HepG2 (cell line): ENCODE measurements around the gene UBB. TPM values are rescaled to one million over a fixed set of nuclear protein-coding genes. Genes with fewer than 3 reads are reported as not detected.

ENCODE experiments used
- ATAC-seq: fragments of 200-7000 bp; cut with Tn5 transposase; 3 replicates; pipeline ENCODE4 v1.9.1; 2020; ENCODE audit warnings: mild to moderate bottlenecking, moderate library complexity
- BruUV-seq: library from RNA; stranded (reverse); fragments of 400-500 nt; replicated peaks from 2 replicates; lab custom pipeline; 2021; lab: Mats Ljungman, UMichigan
- CTCF ChIA-PET: fragments of 300-600 bp; formaldehyde crosslinking; extraction: SDS; loops from one replicate; lab custom pipeline; 2021; ENCODE audit warnings: low total read pairs, inconsistent platforms, low intra/inter-chr PET ratio; lab: Yijun Ruan, JAX
- POLR2A ChIA-PET: fragments of 350-600 bp; sonication (Branson Sonifier 250); formaldehyde crosslinking; loops from one replicate; lab custom pipeline; 2020; ENCODE audit warnings: antibody characterized with exemption, inconsistent platforms; lab: Yijun Ruan, JAX
- DNase-seq: peaks from one replicate; pipeline ENCODE4 v3.0.0-alpha.2; 2015; ENCODE audit warnings: low spot score
- FAIRE-seq: peaks from 3 replicates; lab custom pipeline; 2011; peaks lifted over from hg19 to GRCh38; lab: Jason Lieb, UNC
- H2AFZ ChIP-seq: one replicate; pipeline ENCODE4 v1.6.1; 2011; ENCODE audit warnings: low read length, inconsistent platforms
- H3K27ac ChIP-seq: fragments of 300-600 bp; 3 replicates; pipeline ENCODE4 v1.8.0; 2011; ENCODE audit warnings: mixed run types, mild to moderate bottlenecking, mixed read lengths, low read length, inconsistent platforms; ENCODE audit not compliant: insufficient read depth; ENCODE audit errors: extremely low read length
- H3K27me3 ChIP-seq, 2 experiments: fragments of 200-600 bp in 1 of 2; 2 replicates in 1 of 2; 3 replicates in 1 of 2; pipeline versions ENCODE4 v1.6.0 to v1.8.0; 2011; ENCODE audit warnings: low read length in 2 of 2, mild to moderate bottlenecking in 2 of 2, moderate library complexity in 2 of 2, inconsistent platforms in 1 of 2; ENCODE audit not compliant: insufficient read depth in 2 of 2, control insufficient read depth in 1 of 2
- H3K36me3 ChIP-seq, 2 experiments: fragments of 200-600 bp in 1 of 2; replicated peaks in 1 of 2; 2 replicates in 1 of 2; 3 replicates in 1 of 2; pipeline versions ENCODE4 v1.5.1 to v1.8.0; 2011; ENCODE audit warnings: low read length in 2 of 2, inconsistent platforms in 1 of 2; ENCODE audit not compliant: insufficient read depth in 2 of 2, control insufficient read depth in 1 of 2
- H3K4me1 ChIP-seq: 2 replicates; pipeline ENCODE4 v1.5.1; 2012; ENCODE audit warnings: low read length, inconsistent platforms; ENCODE audit not compliant: insufficient read depth
- H3K4me2 ChIP-seq: 2 replicates; pipeline ENCODE4 v1.6.0; 2011; ENCODE audit warnings: low read depth, low read length, inconsistent platforms
- H3K4me3 ChIP-seq, 3 experiments: fragments of 200-600 bp in 1 of 3; sonication (generic), shearing (Covaris generic) in 1 of 3; replicated peaks in 1 of 3; 2 replicates each; pipeline ENCODE4 v1.5.1; 2011 to 2016; ENCODE audit warnings: low read length in 3 of 3, inconsistent platforms in 2 of 3, low read depth in 2 of 3, mild to moderate bottlenecking in 2 of 3, control low read depth in 1 of 3, mixed read lengths in 1 of 3; ENCODE audit not compliant: insufficient read depth in 1 of 3
- H3K79me2 ChIP-seq: one replicate; pipeline ENCODE4 v1.6.1; 2011; ENCODE audit warnings: low read length, inconsistent platforms; ENCODE audit not compliant: insufficient read depth
- H3K9ac ChIP-seq: 2 replicates; pipeline ENCODE4 v1.6.0; 2011; ENCODE audit warnings: mild to moderate bottlenecking, low read depth, low read length, inconsistent platforms; ENCODE audit not compliant: insufficient read depth
- H3K9me3 ChIP-seq: 2 replicates; pipeline ENCODE4 v1.5.1; 2012; ENCODE audit warnings: mild to moderate bottlenecking, low read length
- H4K20me1 ChIP-seq: 2 replicates; pipeline ENCODE4 v1.6.0; 2011; ENCODE audit warnings: inconsistent platforms, mild to moderate bottlenecking, low read length, moderate library complexity; ENCODE audit not compliant: insufficient read depth
- CBX1 ChIP-seq: IDR thresholded peaks from one replicate; pipeline ENCODE4 v1.6.1; 2016; ENCODE audit warnings: antibody characterized with exemption, low read depth
- DNMT1 ChIP-seq: sonication (generic); formaldehyde crosslinking; IDR thresholded peaks from 2 replicates; pipeline ENCODE4 v1.5.1; 2020; ENCODE audit warnings: mild to moderate bottlenecking, missing genetic modification reagents
- HNRNPL ChIP-seq: fragments of 200-400 bp; formaldehyde crosslinking; IDR thresholded peaks from 2 replicates; pipeline ENCODE4 v1.6.1; 2017; ENCODE audit warnings: mild to moderate bottlenecking, low read depth, low read length
- NFIC ChIP-seq: IDR thresholded peaks from 2 replicates; pipeline ENCODE4 v1.6.1; 2012; ENCODE audit warnings: mild to moderate bottlenecking, low read length, inconsistent platforms
- ZFP91 ChIP-seq: sonication (generic); formaldehyde crosslinking; IDR thresholded peaks from 2 replicates; pipeline ENCODE4 v1.9.0; 2022; ENCODE audit warnings: missing genetic modification reagents, mild to moderate bottlenecking, borderline replicate concordance
- ZFX ChIP-seq: sonication (generic); formaldehyde crosslinking; IDR thresholded peaks from 2 replicates; pipeline ENCODE4 v1.4.0; 2020; ENCODE audit warnings: mild to moderate bottlenecking, low read depth, missing genetic modification reagents, moderate library complexity
- ZFY ChIP-seq: sonication (generic); formaldehyde crosslinking; IDR thresholded peaks from 2 replicates; pipeline ENCODE4 v1.4.0; 2020; ENCODE audit warnings: missing genetic modification reagents
- ZNF589 ChIP-seq: sonication (generic); formaldehyde crosslinking; conservative IDR thresholded peaks from 2 replicates; pipeline ENCODE4 v1.8.0; 2022; ENCODE audit warnings: mild to moderate bottlenecking, moderate library complexity, missing genetic modification reagents
- ZNF687 ChIP-seq: sonication (generic); formaldehyde crosslinking; IDR thresholded peaks from 2 replicates; pipeline ENCODE4 v1.5.1; 2020; ENCODE audit warnings: mild to moderate bottlenecking, missing genetic modification reagents, moderate library complexity
- WGBS: methylation state at CpG from one replicate; pipeline ENCODE4 v1.1.6; 2017; ENCODE audit warnings: low lambda C conversion rate; 5-methylcytosine and 5-hydroxymethylcytosine counted together
- in situ Hi-C: cut with HindIII; loops from 2 replicates; pipeline ENCODE4 v1.10.0; 2017; ENCODE audit warnings: low pct_unique_long_range_greater_than_20kb; ENCODE audit not compliant: extremely low pct_ligation_motif_present
- intact Hi-C: fragments of 100-400 bp; cut with micrococcal nuclease; formaldehyde crosslinking; loops from one replicate; pipeline ENCODE4 v1.10.0; 2022; ENCODE audit not compliant: unreplicated experiment
- polyA plus RNA-seq, 8 experiments: library from polyadenylated mRNA; depleted of rRNA in 3 of 8; stranded (reverse) in 7 of 8; unstranded in 1 of 8; fragments of >200 nt; fragmentation: Illumina TruSeq in 4 of 8; extraction: Trizol in 4 of 8; gene quantifications; 2 replicates each; pipeline versions ENCODE4 v1.2.1 to v1.2.3, GENCODE V29; 2011 to 2016; ENCODE audit warnings: low read depth in 4 of 8, missing spikeins in 1 of 8, mixed read lengths in 1 of 8; ENCODE audit not compliant: insufficient read depth in 1 of 8
- total RNA-seq, 5 experiments: library from RNA; depleted of rRNA; stranded (reverse); fragments of >200 nt; fragmentation: Illumina TruSeq; extraction: Trizol; gene quantifications; 2 replicates each; pipeline ENCODE4 v1.2.3, GENCODE V29; 2016; ENCODE audit warnings: low read depth in 1 of 5

Gene UBB
- total and polyA plus RNA-seq, 2 of the 13 experiments (the other 11 are each of a cell fraction or from before 2014, with no cell fraction given), result 1,130 to 2,066 TPM

GRCh38 chr17:16407911-16408588, 27.2 kb downstream of the UBB start:
- FAIRE-seq, result peak; percentile 63
- peak overlapping the region; percentile 37; the same call in 1 of the 2 replicates for H3K9ac ChIP-seq

More at GRCh38 chr17:16407911-16408588, 27.2 kb downstream of the UBB start:
- ATAC-seq, result peak; percentile 82
- H3K9me3 ChIP-seq, result no peaks in the 10 kb centered on the region
- 15% methylated on average over 11 of the region's 14 CpGs for WGBS
- ChIA-PET POLR2A (interaction anchor here (0.8 to 1.3 kb wide), 5 partner anchors 9 to 31 kb away, joined by 3 to 12 read pairs (median 5); partner anchors contain the start of gene UBB), CTCF (no interaction called here)
- intact Hi-C loops (no loop called here), in situ Hi-C loops (no loop called here)
- H3K4me2 ChIP-seq, result peak overlapping the region; percentile 90
- peak; percentile 51 for DNase-seq
- H3K27me3 ChIP-seq, result no peaks in the 10 kb centered on the region
- no peaks in the 10 kb centered on the region for H3K79me2 ChIP-seq
- H2AFZ ChIP-seq, result peak overlapping the region; percentile 69
- H3K4me1 ChIP-seq, result peaks cover 25% of the 10 kb centered on the region
- H3K36me3 ChIP-seq, result no peaks in the 10 kb centered on the region
- no peaks in the 10 kb centered on the region for H4K20me1 ChIP-seq
- peak overlapping the region; percentile 19 to 58 (median 36); a peak in 5 of 6 replicates for H3K4me3 ChIP-seq
- no TSS peak for BruUV-seq
- H3K27ac ChIP-seq, result peak overlapping the region; percentile 12
- no peak for TF ChIP-seq ZNF589
- 0 out of 2 replicates have a peak, but pooled peaks have one; percentile 24 for TF ChIP-seq ZFY (CRISPR knock-in tag)
- 0 out of 2 replicates have a peak, but pooled peaks have one; percentile 17 for TF ChIP-seq ZFP91 (CRISPR knock-in tag)
- TF ChIP-seq ZNF687 (CRISPR knock-in tag), result peak; percentile 28; the same call in 1 of the 2 replicates
- TF ChIP-seq ZFX (CRISPR knock-in tag), result peak; percentile 38; the same call in 1 of the 2 replicates
- peak; percentile 54; the same call in 1 of the 2 replicates for TF ChIP-seq NFIC
- TF ChIP-seq CBX1, result no peak
- TF ChIP-seq DNMT1 (CRISPR knock-in tag), result no peak
- TF ChIP-seq HNRNPL, result peak; percentile 72; the same call in 1 of the 2 replicates
